HG03460 (cell line): ENCODE measurements around the gene SYNM.

Source experiments
- ATAC-seq: cut with Tn5 transposase; IDR thresholded peaks from one replicate; pipeline ENCODE4 v1.9.1; 2021; ENCODE audit not compliant: unreplicated experiment

Gene SYNM

GRCh38 chr15:99085413-99086326 lies 19.2 kb upstream of the SYNM start:
- ATAC-seq: no peak

- ATAC-seq: no peak
Measured at GRCh38 chr15:99086327-99086667, 18.6 kb upstream of the SYNM start.

- no peak for ATAC-seq
Measured at GRCh38 chr15:99087405-99087943, 17.4 kb upstream of the SYNM start.

GRCh38 chr15:99090011-99090699 lies 14.7 kb upstream of the SYNM start:
- peak; percentile 99 for ATAC-seq

GRCh38 chr15:99090938-99091337 lies 13.9 kb upstream of the SYNM start:
- ATAC-seq: no peak

GRCh38 chr15:99092554-99093172 lies 12.2 kb upstream of the SYNM start:
- no peak for ATAC-seq

- no peak for ATAC-seq
Measured at GRCh38 chr15:99095626-99096025, 9.3 kb upstream of the SYNM start.

GRCh38 chr15:99096173-99096893 lies 8.5 kb upstream of the SYNM start:
- ATAC-seq: no peak

GRCh38 chr15:99096894-99097426 lies 7.9 kb upstream of the SYNM start:
- ATAC-seq: no peak

- ATAC-seq: no peak
Measured at GRCh38 chr15:99097441-99098410, 7.2 kb upstream of the SYNM start.

GRCh38 chr15:99098426-99098825 lies 6.5 kb upstream of the SYNM start:
- no peak for ATAC-seq

GRCh38 chr15:99098991-99099390 lies 5.9 kb upstream of the SYNM start:
- ATAC-seq: no peak

- no peak for ATAC-seq
Measured at GRCh38 chr15:99099661-99100060, 5.2 kb upstream of the SYNM start.

- peak; percentile 35 for ATAC-seq
Measured at GRCh38 chr15:99100245-99101173, 4.4 kb upstream of the SYNM start.

GRCh38 chr15:99101501-99101900 lies 3.4 kb upstream of the SYNM start:
- ATAC-seq: no peak

- ATAC-seq: no peak
Measured at GRCh38 chr15:99102332-99103235, 2.3 kb upstream of the SYNM start.

GRCh38 chr15:99103279-99103678 lies 1.6 kb upstream of the SYNM start:
- ATAC-seq: no peak
